Jurkat, Clone E6-1 (cell line): Measurements from ENCODE around the gene BHLHE41.

ENCODE experiments used
- DNase-seq: peaks from one replicate; pipeline ENCODE4 v3.0.0-alpha.2; 2011; ENCODE audit warnings: low read depth, low spot score
- H3K4me3 ChIP-seq: 2 replicates; pipeline ENCODE4 v1.5.1; 2011; ENCODE audit warnings: mild to moderate bottlenecking, low read length, control low read depth, moderate library complexity

BHLHE41 gene

DNA sequence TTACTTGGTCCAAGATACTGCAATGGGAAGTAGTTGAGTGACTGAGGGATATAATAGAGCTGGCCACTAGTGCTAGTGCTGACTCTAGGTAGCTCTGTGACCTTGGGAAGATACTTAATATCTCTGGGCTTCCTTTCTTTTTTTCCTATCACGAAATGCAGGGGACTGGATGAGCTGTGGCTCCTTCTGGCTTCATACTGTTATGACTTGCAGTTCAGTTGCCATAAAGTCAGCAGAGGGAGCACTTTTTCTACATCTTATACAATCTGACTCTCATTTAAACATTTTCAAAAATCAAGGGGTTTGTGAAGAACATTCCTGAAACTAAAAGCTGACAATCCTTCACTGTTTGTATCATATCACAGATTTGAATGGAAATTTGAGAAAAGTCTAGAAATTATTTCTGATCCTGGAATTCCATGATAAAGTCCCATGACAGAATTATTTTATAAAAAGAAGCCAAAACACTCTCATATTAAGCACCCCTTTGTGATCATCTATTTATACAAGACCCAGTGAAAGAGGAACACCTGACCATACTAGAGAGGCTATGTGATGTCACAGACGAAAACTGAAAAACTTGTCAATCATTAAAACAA, 5.3 kb downstream of the BHLHE41 start:
- H3K4me3 ChIP-seq: no peak overlapping the region
- DNase-seq: no peak

DNA sequence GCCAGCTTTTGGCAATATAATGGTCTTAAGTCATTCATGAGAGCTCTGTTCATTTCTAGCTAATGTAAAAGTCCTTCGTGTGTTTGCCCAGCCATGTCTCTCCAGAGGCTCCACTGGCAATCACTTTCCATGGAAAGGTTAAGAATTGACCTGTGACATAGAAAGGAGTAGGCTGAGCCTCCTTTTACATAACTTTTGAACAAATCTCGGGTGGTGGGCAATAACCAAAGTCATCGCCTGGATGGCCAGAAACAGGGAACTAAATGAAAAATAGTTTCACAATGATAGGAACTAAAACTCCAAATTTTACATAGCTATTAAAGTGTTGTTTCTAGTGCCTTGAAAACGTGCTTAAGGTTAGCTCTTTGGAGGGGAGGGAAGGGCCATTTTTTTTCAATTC, 6.5 kb downstream of the BHLHE41 start:
- DNase-seq: no peak
- no peak overlapping the region for H3K4me3 ChIP-seq

- no peak for DNase-seq
- H3K4me3 ChIP-seq: no peak overlapping the region
Measured at GRCh38 chr12:26116829-26117715, 7.8 kb downstream of the BHLHE41 start.

- peak overlapping the region; percentile 35 for H3K4me3 ChIP-seq
- no peak for DNase-seq
Measured at GRCh38 chr12:26114720-26115401, 10.0 kb downstream of the BHLHE41 start.

- peak; percentile 59 for DNase-seq
- peak overlapping the region; percentile 49 for H3K4me3 ChIP-seq
Measured at GRCh38 chr12:26113853-26114719, 10.8 kb downstream of the BHLHE41 start.

DNA sequence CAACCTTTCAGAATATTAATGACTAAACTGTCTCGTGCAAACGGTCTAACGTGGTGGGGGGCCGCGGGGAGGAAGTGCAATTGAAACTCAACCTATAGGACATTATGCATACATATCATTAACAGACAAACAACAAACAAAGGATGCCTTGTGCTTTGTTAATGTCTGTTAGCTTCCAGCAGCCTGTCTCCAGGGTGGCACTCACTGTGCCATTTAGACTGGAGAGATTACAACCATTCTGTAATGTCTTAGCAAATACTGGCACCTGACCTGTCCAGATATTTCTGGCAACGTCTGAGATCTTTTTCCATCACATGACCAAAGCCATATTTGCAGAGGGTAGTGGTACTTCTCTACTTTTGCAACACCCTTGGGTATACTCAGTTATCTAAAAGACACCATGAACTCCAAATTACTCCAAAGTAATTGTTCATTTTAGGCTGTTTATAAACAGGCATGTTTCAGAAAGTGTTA, 11.6 kb downstream of the BHLHE41 start:
- H3K4me3 ChIP-seq: no peak overlapping the region
- no peak for DNase-seq

- no peak overlapping the region for H3K4me3 ChIP-seq
- DNase-seq: no peak
Measured at GRCh38 chr12:26112703-26113147, 12.1 kb downstream of the BHLHE41 start.

- no peak for DNase-seq
- no peak overlapping the region for H3K4me3 ChIP-seq
Measured at GRCh38 chr12:26112232-26112631, 12.6 kb downstream of the BHLHE41 start.

DNA sequence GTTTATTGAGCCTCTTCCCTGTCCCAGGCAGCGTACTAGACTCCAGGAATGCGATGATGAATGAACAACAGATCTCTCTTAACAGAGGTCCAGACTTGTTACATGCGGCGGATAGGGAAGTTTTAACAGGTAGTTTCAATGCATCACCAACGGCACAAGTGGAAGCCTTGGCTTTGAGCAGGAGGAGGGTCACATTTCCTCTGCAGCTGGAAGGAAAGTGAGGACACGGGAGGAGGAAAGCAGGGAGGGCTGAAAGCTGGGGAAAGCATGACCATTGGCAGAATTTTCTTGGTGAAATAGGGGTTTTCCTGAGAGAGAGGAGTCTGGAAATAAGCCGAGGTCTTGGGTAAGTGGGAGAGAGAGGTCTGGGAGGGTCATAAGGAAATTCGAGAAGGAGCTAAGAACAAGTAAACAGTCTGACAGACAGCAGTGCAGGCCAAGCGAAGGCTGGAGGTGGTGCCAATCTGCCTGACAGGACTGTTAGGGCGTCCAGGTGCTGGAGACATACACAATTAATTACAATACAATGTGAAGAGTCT, 15.4 kb downstream of the BHLHE41 start:
- no peak for DNase-seq
- no peak overlapping the region for H3K4me3 ChIP-seq

GRCh38 chr12:26108915-26109314, 15.9 kb downstream of the BHLHE41 start:
- DNase-seq: no peak
- H3K4me3 ChIP-seq: no peak overlapping the region

GRCh38 chr12:26106347-26106746, 18.5 kb downstream of the BHLHE41 start:
- no peak overlapping the region for H3K4me3 ChIP-seq
- no peak for DNase-seq

DNA sequence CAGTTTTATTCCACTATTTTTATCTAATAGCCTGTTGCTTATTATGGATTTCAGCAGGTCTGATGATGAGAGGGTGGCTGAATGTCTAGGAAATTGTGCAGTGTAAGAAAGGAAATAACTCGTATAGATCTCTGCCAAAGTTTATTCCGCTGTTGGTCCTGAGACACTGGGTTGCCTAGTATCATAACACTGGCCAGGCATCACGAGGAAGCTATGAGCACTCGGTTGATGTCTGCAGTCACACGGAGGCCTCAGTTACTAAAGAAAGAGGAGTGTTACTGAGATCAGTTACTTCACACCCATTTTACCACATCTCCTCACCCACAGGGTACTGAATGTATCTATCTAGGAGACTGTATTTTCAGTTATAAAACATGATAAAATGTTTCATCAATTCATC, 21.9 kb downstream of the BHLHE41 start:
- no peak overlapping the region for H3K4me3 ChIP-seq
- DNase-seq: no peak

DNA sequence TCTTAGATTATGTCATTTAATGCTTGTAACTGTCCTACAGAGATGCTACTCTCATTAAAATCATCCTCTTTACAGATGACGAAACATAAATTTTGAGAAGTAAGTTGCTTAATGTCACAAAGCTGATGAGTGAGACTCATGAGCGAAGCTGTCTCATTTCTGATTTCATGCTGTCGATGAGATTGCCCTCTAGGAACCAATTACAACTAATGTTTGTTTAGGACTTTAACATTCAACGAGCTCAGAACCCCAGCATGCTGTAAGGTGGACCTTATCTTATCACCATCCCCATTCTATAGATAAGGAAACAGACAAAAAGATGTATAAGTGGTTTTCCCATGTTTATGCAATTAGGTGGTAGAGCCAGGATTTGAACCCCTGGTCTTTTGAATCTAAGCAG, 23.1 kb downstream of the BHLHE41 start:
- H3K4me3 ChIP-seq: no peak overlapping the region
- no peak for DNase-seq

GRCh38 chr12:26101350-26101734, 23.5 kb downstream of the BHLHE41 start:
- no peak for DNase-seq
- H3K4me3 ChIP-seq: no peak overlapping the region

- H3K4me3 ChIP-seq: no peak overlapping the region
- no peak for DNase-seq
Measured at GRCh38 chr12:26100666-26101349, 24.0 kb downstream of the BHLHE41 start.

DNA sequence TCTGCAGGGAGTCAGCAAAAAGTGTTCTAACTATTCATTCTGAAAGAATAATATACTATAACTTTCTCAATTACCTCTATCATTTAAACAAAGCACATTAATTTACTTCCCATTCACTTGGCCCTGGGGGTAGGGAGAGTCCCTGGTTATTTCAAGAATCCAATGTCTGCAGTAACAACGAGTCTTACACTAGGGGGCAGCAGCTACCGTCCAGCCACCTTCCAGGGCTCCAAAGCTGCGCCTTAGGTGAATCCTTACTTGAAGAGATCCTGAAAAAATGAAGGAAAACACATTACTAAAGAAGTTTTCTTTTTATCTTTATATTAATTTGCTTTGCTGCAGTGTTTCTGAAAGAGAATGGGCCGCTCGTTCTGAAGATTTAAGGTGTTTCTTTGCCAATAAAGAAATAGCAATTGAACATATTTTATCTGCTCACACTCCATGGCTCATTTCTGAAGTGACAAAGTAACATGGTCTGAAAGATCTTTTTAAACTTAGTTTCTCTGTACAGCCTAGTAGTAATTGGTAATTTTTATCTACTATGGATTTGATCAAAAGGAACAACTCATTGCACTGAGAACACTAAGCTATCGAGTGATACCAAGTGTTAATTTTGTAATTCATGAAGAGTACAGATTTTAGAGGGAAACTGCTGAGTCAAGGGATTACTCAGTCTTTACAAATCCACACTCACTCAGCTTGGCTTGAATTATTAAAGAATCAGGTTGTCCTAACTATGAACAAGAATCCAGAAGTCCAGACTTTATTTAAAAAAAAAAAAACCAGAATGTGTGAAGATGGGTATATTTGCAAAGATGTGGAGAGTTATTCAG, 27.6 kb downstream of the BHLHE41 start:
- no peak overlapping the region for H3K4me3 ChIP-seq
- peak; percentile 35 for DNase-seq

DNA sequence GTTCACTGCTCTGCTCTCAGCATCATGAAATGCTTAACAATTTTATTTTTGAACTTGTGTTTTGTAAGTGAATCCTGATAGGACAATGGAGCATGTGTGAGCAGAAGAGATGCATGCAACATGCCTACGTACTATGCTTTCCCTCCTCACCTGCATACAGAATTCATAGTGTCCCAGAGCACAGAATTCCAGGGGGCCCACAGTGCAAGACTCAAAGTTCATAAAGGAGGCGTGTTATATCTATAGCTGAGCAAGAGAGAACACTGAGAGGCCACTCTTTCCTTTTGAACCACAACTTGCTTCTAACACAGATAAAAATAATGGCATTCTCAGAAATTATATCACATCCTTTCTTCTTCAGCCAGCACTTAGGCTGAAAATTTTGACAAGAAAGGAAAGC, 28.8 kb downstream of the BHLHE41 start:
- no peak overlapping the region for H3K4me3 ChIP-seq
- DNase-seq: no peak
